ENCODE measurements around the gene AMER3. TPM values are rescaled to one million over a fixed set of nuclear protein-coding genes. Genes with fewer than 3 reads are reported as not detected.

Gene AMER3
- total RNA-seq, 4 donors from 2014 or later: not detected

DNA sequence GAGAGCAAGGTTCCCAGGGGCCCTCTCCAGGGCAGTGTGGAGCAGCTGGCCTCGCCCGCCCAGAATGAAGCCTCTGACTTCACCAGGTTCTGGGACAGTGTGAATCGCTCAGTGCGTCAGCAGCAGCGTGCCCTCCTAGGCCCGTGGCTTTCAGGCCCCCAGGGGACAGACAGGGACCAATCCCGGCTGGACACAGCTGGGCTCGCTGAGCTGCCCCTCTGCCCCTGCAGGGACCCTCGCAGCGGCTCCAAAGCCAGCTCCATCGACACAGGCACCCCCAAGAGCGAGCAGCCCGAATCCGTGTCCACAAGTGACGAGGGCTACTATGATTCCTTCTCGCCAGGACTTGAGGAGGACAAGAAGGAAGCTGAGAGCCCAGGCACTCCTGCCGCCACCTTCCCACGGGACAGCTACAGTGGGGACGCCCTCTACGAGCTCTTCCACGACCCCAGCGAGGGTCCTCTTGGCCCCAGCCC is 7.6 kb downstream of the AMER3 start:
- DNase-seq (ENCODE audit: low spot score in 2 of 2): no peak
- TF ChIP-seq, protein P1, sequence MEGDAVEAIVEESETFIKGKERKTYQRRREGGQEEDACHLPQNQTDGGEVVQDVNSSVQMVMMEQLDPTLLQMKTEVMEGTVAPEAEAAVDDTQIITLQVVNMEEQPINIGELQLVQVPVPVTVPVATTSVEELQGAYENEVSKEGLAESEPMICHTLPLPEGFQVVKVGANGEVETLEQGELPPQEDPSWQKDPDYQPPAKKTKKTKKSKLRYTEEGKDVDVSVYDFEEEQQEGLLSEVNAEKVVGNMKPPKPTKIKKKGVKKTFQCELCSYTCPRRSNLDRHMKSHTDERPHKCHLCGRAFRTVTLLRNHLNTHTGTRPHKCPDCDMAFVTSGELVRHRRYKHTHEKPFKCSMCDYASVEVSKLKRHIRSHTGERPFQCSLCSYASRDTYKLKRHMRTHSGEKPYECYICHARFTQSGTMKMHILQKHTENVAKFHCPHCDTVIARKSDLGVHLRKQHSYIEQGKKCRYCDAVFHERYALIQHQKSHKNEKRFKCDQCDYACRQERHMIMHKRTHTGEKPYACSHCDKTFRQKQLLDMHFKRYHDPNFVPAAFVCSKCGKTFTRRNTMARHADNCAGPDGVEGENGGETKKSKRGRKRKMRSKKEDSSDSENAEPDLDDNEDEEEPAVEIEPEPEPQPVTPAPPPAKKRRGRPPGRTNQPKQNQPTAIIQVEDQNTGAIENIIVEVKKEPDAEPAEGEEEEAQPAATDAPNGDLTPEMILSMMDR (IDR thresholded peaks at IDR 0.05): no peak
- no peak for TF ChIP-seq POLR2A (IDR thresholded peaks at IDR 0.05)
- 80 to 82% methylated on average over 17 to 20 of the region's 22 CpGs for WGBS, 2 donors

DNA sequence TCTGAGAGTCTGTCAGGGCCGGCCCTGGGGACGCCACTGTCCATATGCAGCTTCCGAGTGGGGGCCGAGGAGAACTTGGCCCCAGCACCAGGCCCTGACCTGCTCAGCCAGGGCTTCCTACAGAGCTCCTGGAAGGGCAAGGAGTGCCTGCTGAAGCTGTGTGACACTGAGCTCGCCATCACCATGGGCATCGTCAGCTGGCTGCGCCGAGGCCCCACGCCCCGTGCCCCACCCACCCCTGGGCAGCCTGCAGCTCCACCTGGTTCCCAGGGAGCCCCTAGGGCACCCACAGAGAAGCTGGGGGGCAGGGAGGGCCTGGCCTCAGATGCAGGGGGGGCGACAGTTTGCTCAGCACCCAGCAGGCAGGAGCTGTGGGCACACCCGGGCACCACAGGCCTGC is 8.1 kb downstream of the AMER3 start:
- 70% methylated on average over 6 of the region's 12 CpGs; no CpG with 5 or more reads in 1 of the 2 donors for WGBS, 2 donors
- DNase-seq (ENCODE audit: low spot score in 2 of 2): no peak
- TF ChIP-seq, protein P1 (IDR thresholded peaks at IDR 0.05): no peak
- no peak for TF ChIP-seq POLR2A (IDR thresholded peaks at IDR 0.05)
- intact Hi-C loops (cut with DNase I; ENCODE audit: low total_unique reads): no loop called here
- H3K4me3 ChIP-seq (ENCODE audit: low read depth, poor library complexity, severe bottlenecking): no peak overlapping the region

More for the DNA sequence above, 7.6 kb downstream of the AMER3 start:
- no peak overlapping the region for H3K4me3 ChIP-seq (ENCODE audit: low read depth, poor library complexity, severe bottlenecking)
- intact Hi-C loops (cut with DNase I; ENCODE audit: low total_unique reads): no loop called here

DNA sequence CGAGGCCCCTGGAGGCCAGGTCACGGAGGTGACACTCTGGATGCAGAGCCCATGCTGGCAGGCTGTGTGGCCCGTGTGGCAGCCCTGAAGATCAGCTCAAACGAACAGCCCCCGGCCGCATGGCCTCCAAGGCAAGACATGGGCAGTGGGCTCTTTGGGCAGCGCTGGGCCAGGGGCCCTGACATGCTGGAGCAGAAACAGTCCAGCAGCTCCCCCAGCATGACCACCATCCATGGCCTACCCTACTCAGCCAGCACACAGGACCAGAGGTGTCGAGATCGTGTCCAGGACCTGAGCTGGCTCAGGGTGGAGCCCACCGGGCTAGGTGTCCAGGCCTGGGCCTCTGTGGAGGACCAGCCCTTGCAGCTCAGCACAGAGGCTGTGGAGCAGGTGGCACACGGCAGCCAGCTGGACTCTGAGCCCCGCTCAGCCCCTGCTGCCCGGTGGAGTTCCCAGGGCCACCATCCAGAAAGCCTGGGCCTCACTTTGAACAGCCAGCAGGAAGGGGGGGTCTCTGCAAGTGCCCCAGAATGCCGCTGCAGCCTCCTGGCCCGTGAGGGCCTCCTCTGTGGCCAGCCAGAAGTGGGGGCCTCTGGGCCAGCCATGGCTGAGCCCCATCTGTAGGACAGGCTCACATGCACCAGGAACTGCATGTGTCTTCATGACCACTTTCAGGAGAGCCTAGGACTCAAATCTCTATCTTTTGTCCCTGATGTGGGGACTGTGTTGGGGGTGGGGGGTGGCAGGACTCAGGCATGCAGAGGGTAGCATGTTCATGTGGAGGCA is 8.9 kb downstream of the AMER3 start:
- TF ChIP-seq, protein P1 (IDR thresholded peaks at IDR 0.05): no peak
- no peak for TF ChIP-seq POLR2A (IDR thresholded peaks at IDR 0.05)
- WGBS, 2 donors: 87 to 93% methylated on average over 5 to 9 of the region's 15 CpGs
- intact Hi-C loops (cut with DNase I; ENCODE audit: low total_unique reads): no loop called here
- H3K4me3 ChIP-seq (ENCODE audit: low read depth, poor library complexity, severe bottlenecking): no peak overlapping the region
- no peak for DNase-seq (ENCODE audit: low spot score in 2 of 2)

DNA sequence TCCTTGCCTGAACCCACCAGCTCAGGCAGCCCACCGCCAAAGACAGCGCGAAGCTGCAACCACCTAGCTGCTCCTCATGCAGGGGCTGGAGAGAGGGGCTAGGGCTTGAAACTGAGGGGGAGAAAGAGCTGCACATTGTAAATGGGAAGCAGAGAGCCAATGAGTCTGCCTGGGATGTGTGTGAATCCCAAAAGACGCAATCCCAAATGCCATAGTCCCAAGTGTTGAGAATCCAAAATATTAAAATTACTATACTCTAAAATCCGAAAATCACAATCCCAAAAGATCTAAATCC is 9.4 kb downstream of the AMER3 start:
- no peak for DNase-seq (ENCODE audit: low spot score in 2 of 2)
- no peak overlapping the region for H3K4me3 ChIP-seq (ENCODE audit: low read depth, poor library complexity, severe bottlenecking)
- no peak for TF ChIP-seq POLR2A (IDR thresholded peaks at IDR 0.05)
- TF ChIP-seq, protein P1 (IDR thresholded peaks at IDR 0.05): no peak
- WGBS, 2 donors: 89 to 94% methylated on average over 5 of the region's 5 CpGs
- intact Hi-C loops (cut with DNase I; ENCODE audit: low total_unique reads): no loop called here

DNA sequence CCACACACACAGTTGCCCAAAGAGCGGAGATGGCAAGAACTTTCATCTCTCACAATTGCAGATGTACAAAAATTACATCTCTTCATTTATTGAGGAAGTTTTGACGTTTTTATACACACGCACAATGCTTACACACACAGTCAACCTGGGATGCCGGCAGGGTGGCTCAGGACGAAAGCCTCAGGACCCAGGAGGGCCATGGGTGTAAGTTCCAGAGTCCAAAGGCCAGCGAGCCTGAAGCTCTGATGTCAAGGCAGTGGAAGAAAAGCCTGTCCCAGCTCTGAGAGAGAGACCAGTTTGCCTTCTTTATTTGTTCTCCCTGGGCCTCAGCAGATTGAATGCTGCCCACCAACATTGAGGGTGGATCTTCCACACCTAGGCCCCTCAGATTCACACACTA is 10.1 kb downstream of the AMER3 start:
- TF ChIP-seq POLR2A (IDR thresholded peaks at IDR 0.05): no peak
- TF ChIP-seq, protein P1 (IDR thresholded peaks at IDR 0.05): no peak
- DNase-seq (ENCODE audit: low spot score in 2 of 2): no peak
- intact Hi-C loops (cut with DNase I; ENCODE audit: low total_unique reads): no loop called here
- H3K4me3 ChIP-seq (ENCODE audit: low read depth, poor library complexity, severe bottlenecking): no peak overlapping the region
- 82 to 88% methylated on average over 6 of the region's 6 CpGs for WGBS, 2 donors

DNA sequence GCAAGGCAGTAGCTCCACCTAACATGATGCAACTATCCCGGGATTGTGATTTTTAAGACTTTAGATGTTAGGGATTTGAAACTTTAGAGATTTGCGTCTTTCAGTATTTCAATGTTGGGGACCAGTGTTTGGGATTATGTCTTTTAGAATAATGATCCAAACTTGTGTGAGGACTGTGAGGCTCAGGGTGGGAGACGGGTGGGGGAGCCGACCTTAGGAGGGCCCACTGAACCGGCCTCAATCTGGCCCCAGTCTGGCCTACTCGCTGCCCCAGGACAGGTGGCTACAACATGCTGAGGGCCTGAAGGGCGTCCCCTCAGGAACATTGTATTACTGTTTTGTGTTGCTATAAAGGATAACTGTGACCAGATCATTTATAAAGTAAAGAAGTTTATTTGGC is 10.7 kb downstream of the AMER3 start:
- 85 to 86% methylated on average over 7 of the region's 7 CpGs for WGBS, 2 donors
- H3K4me3 ChIP-seq (ENCODE audit: low read depth, poor library complexity, severe bottlenecking): no peak overlapping the region
- intact Hi-C loops (cut with DNase I; ENCODE audit: low total_unique reads): no loop called here
- TF ChIP-seq, protein P1 (IDR thresholded peaks at IDR 0.05): no peak
- no peak for TF ChIP-seq POLR2A (IDR thresholded peaks at IDR 0.05)
- DNase-seq (ENCODE audit: low spot score in 2 of 2): no peak

Data from lower leg skin (tissue), 4 donors.